Neutrophil (primary cell): ENCODE data around the gene C2orf66.

Source experiments
- H3K27ac ChIP-seq: fragments of 200-600 bp; sonication (generic); 2 replicates; pipeline ENCODE4 v1.5.1; 2016; ENCODE audit warnings: mild to moderate bottlenecking, moderate library complexity
- H3K27me3 ChIP-seq: fragments of 200-600 bp; sonication (generic); 2 replicates; pipeline ENCODE4 v1.6.0; 2016; ENCODE audit warnings: mild to moderate bottlenecking
- H3K36me3 ChIP-seq: fragments of 200-600 bp; sonication (generic); 2 replicates; pipeline ENCODE4 v1.5.1; 2017
- H3K4me1 ChIP-seq, 2 experiments: fragments of 200-600 bp in 1 of 2; sonication (generic) in 1 of 2; 1 replicate in 1 of 2; 2 replicates in 1 of 2; pipeline versions ENCODE4 v1.5.1 to v1.6.1; 2013 to 2016; ENCODE audit warnings: low read depth in 1 of 2, low read length in 1 of 2, mild to moderate bottlenecking in 1 of 2, moderate library complexity in 1 of 2; ENCODE audit not compliant: control insufficient read depth in 1 of 2, insufficient read depth in 1 of 2
- H3K4me3 ChIP-seq, 2 experiments: fragments of 200-600 bp in 1 of 2; sonication (generic) in 1 of 2; 1 replicate in 1 of 2; 2 replicates in 1 of 2; pipeline ENCODE4 v1.5.1; 2013 to 2016; ENCODE audit warnings: low read depth in 1 of 2, low read length in 1 of 2, mild to moderate bottlenecking in 1 of 2, moderate library complexity in 1 of 2
- H3K9me3 ChIP-seq: fragments of 200-600 bp; sonication (generic); 2 replicates; pipeline ENCODE4 v1.5.1; 2016
- TF ChIP-seq, protein P1 (sequence below): fragments of 200-600 bp; sonication (generic); IDR thresholded peaks from 2 replicates; pipeline ENCODE4 v1.5.1; 2016; ENCODE audit warnings: antibody characterized with exemption

The C2orf66 gene

DNA sequence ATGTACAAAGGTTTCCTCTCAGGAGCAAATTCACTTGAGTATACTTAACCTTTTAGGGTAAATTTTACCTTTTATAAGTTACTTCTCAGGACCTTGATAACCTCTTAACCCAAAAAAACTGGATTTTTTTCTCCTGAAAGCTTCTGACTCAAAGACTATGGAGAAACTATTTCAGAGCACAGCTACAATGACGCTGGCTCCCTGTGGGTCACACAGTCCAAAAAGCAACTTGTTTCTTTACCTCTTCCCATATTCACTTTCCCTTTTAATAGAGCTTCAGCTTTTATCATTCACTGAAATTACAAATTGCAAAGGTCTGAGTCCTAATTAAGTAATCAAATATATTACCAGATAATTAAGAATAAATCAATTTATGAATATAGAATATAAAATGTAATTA is 42.1 kb downstream of the C2orf66 start:
- H3K27me3 ChIP-seq = no peaks in the 10 kb centered on the region

GRCh38 chr2:196759378-196759706 is 49.8 kb downstream of the C2orf66 start:
- no peaks in the 10 kb centered on the region for H3K9me3 ChIP-seq
- no peaks in the 10 kb centered on the region for H3K27me3 ChIP-seq
- no peak overlapping the region for H3K27ac ChIP-seq
- peaks cover 22% of the 10 kb centered on the region for H3K36me3 ChIP-seq
- TF ChIP-seq, protein P1, sequence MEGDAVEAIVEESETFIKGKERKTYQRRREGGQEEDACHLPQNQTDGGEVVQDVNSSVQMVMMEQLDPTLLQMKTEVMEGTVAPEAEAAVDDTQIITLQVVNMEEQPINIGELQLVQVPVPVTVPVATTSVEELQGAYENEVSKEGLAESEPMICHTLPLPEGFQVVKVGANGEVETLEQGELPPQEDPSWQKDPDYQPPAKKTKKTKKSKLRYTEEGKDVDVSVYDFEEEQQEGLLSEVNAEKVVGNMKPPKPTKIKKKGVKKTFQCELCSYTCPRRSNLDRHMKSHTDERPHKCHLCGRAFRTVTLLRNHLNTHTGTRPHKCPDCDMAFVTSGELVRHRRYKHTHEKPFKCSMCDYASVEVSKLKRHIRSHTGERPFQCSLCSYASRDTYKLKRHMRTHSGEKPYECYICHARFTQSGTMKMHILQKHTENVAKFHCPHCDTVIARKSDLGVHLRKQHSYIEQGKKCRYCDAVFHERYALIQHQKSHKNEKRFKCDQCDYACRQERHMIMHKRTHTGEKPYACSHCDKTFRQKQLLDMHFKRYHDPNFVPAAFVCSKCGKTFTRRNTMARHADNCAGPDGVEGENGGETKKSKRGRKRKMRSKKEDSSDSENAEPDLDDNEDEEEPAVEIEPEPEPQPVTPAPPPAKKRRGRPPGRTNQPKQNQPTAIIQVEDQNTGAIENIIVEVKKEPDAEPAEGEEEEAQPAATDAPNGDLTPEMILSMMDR = no peak
- no peaks in the 10 kb centered on the region for H3K4me1 ChIP-seq
- no peak overlapping the region for H3K4me3 ChIP-seq

More for the DNA sequence above, 42.1 kb downstream of the C2orf66 start:
- Histone ChIP-seq H3K4me3 (no peak overlapping the region), H3K4me1 (no peaks in the 10 kb centered on the region), H3K36me3 (peaks cover 88% of the 10 kb centered on the region), H3K27ac (no peak overlapping the region), H3K9me3 (no peaks in the 10 kb centered on the region)
- TF ChIP-seq, protein P1 = no peak

DNA sequence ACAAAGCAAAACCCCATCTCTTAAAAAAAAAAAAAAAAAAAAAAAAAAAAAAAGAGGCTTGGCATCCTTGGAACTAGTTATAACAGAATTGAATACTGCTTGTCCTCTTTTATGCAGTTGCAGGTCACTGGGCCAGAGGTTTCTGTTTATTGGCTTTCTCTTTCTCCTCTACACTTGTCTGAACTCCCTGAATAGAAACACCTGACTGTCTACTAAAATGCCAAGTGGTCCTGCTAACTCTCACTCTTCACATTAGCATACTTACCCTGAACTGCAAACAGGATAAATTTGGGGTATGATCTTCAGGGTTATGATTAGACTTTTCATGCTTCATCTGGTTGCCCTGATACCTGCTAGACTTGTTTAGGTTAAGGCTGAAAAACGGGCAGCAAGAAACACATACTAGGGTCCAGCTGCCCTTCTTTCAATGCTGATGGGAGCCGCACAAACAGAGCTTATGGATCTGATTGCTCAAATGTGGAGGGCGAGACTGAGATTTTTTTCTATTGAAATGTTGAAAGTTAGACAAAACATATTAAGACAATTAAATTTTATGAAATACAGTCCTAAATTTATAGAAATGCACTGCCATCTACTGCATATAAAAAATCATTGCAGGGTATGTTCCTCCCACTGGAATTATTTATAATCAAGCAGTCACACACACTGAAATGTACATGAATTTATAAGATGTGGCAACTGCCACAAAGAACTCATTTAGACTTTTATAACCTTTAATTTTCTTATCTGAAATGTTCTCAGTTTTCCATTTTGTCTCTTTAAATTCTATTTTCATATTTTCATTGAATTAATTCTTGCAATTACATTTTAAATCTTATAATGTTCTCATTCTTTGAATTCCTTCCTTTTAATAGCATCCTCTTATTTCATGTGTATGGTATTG is 50.4 kb downstream of the C2orf66 start:
- H3K27me3 ChIP-seq = no peaks in the 10 kb centered on the region
- no peaks in the 10 kb centered on the region for H3K9me3 ChIP-seq
- no peaks in the 10 kb centered on the region for H3K4me1 ChIP-seq
- H3K36me3 ChIP-seq = peaks cover 16% of the 10 kb centered on the region
- H3K27ac ChIP-seq = no peak overlapping the region
- TF ChIP-seq, protein P1 = no peak
- no peak overlapping the region for H3K4me3 ChIP-seq
